Activated CD4-positive, CD25-positive, alpha-beta regulatory T cell treated with anti-CD3 and anti-CD28 coated beads, Interleukin-2, amount 50 U/mL, for 24 hours (primary cell): Measurements from ENCODE around the gene PLA2G4E.

ENCODE experiments used
- ATAC-seq, 2 donors: fragments of 150-1000 bp; cut with Tn5 transposase; one replicate each; pipeline ENCODE4 v1.10.0; 2021; ENCODE audit warnings: mild to moderate bottlenecking in 1 of 2, moderate library complexity in 1 of 2

PLA2G4E gene

GRCh38 chr15:41932511-41933289 is 88.1 kb downstream of the PLA2G4E start:
- ATAC-seq: no peak

- no peak for ATAC-seq
These were observed 88.7 kb downstream of the PLA2G4E start for GRCh38 chr15:41932101-41932500.
